H1 (cell line): Measurements from ENCODE around the gene SEMA4C. TPM values are rescaled to one million over a fixed set of nuclear protein-coding genes. Genes with fewer than 3 reads are reported as not detected.

Experiments
- CTBP2 ChIP-seq: IDR thresholded peaks from 2 replicates; pipeline ENCODE4 v1.7.0; 2011; ENCODE audit warnings: borderline replicate concordance, mild to moderate bottlenecking, moderate library complexity, mixed read lengths, low read length; ENCODE audit not compliant: insufficient read depth, insufficient read length
- KDM1A ChIP-seq: fragments of 200-600, 300-600 bp; sonication (generic); IDR thresholded peaks from 2 replicates; pipeline ENCODE4 v1.7.1; 2016; ENCODE audit warnings: mild to moderate bottlenecking, low read length, borderline replicate concordance
- MAX ChIP-seq: IDR thresholded peaks from 2 replicates; pipeline ENCODE4 v1.6.1; 2012; ENCODE audit warnings: inconsistent platforms
- POLR2AphosphoS5 ChIP-seq: IDR thresholded peaks from 2 replicates; pipeline ENCODE4 v1.6.1; 2011; ENCODE audit warnings: low read depth, low read length
- RBBP5 ChIP-seq: IDR thresholded peaks from 2 replicates; pipeline ENCODE4 v1.7.1; 2012; ENCODE audit warnings: low read depth, mild to moderate bottlenecking, inconsistent platforms, low read length, moderate library complexity, borderline replicate concordance
- SAP30 ChIP-seq: fragments of 300-600 bp; sonication (generic); IDR thresholded peaks from 2 replicates; pipeline ENCODE4 v1.7.1; 2012; ENCODE audit warnings: low read length, moderate library complexity, mild to moderate bottlenecking, inconsistent platforms; ENCODE audit not compliant: insufficient read depth, insufficient replicate concordance
- SUZ12 ChIP-seq: fragments of 200-600 bp; sonication (generic); IDR thresholded peaks from 2 replicates; pipeline ENCODE4 v1.6.1; 2012; ENCODE audit warnings: mild to moderate bottlenecking, inconsistent platforms, low read length, moderate library complexity, mixed read lengths
- polyA plus RNA-seq, 7 experiments: library from polyadenylated mRNA; depleted of rRNA in 3 of 7; stranded (reverse) in 5 of 7; unstranded in 2 of 7; fragments of >200 nt in 5 of 7; fragments of 200-250 nt in 2 of 7; gene quantifications; 1 replicate in 5 of 7; 2 replicates in 1 of 7; 4 replicates in 1 of 7; pipeline versions ENCODE4 v1.2.1 to v1.2.3, GENCODE V29; 2011 to 2013; ENCODE audit warnings: missing spikeins in 2 of 7, mixed read lengths in 2 of 7
- total RNA-seq: library from RNA; stranded (reverse); fragmentation: NEBNext Ultra II Directional; extraction: Animal tissue kit (Norgen Biotek cat#: 25700); gene quantifications from 2 replicates; pipeline ENCODE4 v1.2.1, GENCODE V29; 2021

The SEMA4C gene
- total and polyA plus RNA-seq, 2 of the 8 experiments (the other 6 are each of a cell fraction or from before 2014, with no cell fraction given): 47.5 to 67.3 TPM

DNA sequence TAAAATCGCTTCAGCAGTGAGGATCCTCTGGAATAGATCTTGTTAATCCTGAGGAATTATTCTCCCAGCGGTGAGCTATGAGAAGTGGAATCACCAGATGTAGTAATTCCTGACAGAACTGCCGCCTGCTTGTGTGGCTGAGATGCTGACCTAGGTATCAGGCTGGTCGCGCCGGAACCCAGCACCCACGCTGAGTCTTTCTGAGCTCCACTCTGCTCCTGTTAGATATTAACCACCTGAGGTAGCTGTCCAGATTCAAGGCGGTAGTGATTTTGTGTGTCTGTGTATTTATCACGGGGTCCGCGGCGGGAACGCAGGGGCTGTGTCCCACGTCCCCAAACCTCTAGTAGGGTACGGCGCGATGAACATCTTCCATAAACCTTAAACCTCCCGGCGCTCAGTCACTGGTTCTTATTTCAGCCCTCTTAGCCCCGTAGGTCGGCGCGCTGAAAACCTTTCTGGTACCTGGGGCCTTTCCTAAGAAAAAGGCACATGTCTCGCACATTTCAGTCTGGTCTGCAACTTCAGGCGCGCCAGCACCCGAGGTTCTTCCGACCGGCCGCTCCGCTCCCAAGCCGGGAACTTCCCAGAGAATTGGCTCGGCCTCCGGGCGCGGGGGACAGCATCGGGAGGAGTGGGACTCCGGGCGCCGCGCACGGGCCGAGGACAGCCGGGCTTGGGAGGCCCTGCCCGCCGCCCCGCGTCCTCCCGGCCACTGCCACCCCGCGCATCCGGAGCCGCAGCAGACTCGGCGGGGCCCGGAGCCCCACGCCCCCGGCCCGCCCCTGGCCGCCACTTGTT, 54.4 kb downstream of the SEMA4C start (continued):
- TF ChIP-seq CTBP2 (no peak), SUZ12 (no peak), RBBP5 (peak; percentile 0; the same call in 1 of the 2 replicates), KDM1A (no peak), POLR2AphosphoS5 (0 out of 2 replicates have a peak, but pooled peaks have one; percentile 3), SAP30 (peak; percentile 57), MAX (peak; percentile 79)
